Cardiac septum (tissue), 1 donor: ENCODE results near the gene F5. TPM values are rescaled to one million over a fixed set of nuclear protein-coding genes. Genes with fewer than 3 reads are reported as not detected.

Experiments used
- DNase-seq: peaks from one replicate; pipeline ENCODE4 v3.0.0-alpha.2; 2020; ENCODE audit warnings: low spot score
- intact Hi-C: fragments of 100-400 bp; cut with DNase I; formaldehyde crosslinking; loops from one replicate; pipeline ENCODE4 v1.14.0; 2022
- total RNA-seq: library from RNA; stranded (reverse); fragmentation: NEBNext Ultra II Directional; extraction: Animal tissue kit (Norgen Biotek cat#: 25700); gene quantifications from one replicate; pipeline ENCODE4 v1.2.1, GENCODE V29; 2021
- donor health status: DM: no; HTN: no; CAD: no.

F5 gene
- total RNA-seq, 1 donor from 2014 or later: 0.97 TPM

DNA sequence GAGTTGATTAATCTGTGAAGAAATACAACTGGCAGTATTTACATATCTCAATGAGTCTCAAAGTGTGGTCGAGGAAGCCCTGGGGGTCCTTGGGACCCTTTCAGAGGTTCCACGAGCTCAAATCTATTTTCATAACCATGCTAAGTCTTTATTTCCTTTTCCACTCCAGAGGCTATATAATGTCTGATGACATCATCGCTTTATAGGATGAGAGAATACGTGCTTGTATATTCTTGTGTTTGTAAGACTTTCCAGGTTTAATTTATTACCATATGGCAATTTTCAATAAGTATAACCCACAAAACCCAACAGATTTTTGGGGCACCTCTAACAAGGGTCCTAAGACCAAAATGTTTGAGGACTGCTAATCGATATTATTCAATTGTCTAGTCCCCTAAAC lies 99.1 kb downstream of the F5 start:
- intact Hi-C loops: loop anchor here (10.0 kb wide), 1 partner anchor 122 kb away; the partner anchor contains the start of genes BLZF1 and NME7

DNA sequence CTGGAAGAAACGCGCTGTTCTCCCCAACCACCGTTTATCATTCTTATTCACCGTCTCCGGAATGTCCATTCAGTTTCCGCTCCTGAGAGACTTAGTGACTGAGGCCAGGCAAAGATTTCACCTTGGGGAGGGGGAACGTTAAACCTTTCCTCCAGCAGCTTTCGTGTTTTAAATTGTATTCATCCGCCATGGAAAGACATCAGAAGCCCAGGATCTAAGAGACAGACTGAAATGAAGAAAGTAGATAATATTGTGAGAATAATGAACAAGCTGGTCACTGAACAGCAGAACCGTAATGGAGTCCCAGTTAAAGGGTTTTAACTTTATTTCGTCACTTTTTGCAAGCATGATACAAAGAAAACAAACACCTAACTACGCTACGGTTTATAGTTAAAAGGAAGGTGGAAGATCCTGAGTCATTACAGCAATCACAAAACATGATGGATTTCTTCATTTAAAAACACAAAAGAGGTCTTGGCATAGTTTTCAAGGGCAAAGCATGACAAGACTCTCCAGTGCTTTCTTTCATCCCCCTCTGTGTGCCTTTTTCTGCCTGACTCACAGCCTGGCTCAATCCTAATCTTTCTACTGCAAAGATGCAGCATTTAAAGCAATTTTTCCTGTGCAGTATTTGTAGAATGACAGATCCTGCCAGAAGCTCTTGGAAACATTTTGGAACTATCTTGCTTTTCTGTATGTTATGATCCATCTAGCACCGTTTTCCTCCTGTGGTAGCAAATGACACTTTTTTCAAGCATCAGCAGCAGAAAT lies 99.8 kb downstream of the F5 start:
- no peak for DNase-seq

More for the DNA sequence above, 99.1 kb downstream of the F5 start:
- DNase-seq: no peak

DNA sequence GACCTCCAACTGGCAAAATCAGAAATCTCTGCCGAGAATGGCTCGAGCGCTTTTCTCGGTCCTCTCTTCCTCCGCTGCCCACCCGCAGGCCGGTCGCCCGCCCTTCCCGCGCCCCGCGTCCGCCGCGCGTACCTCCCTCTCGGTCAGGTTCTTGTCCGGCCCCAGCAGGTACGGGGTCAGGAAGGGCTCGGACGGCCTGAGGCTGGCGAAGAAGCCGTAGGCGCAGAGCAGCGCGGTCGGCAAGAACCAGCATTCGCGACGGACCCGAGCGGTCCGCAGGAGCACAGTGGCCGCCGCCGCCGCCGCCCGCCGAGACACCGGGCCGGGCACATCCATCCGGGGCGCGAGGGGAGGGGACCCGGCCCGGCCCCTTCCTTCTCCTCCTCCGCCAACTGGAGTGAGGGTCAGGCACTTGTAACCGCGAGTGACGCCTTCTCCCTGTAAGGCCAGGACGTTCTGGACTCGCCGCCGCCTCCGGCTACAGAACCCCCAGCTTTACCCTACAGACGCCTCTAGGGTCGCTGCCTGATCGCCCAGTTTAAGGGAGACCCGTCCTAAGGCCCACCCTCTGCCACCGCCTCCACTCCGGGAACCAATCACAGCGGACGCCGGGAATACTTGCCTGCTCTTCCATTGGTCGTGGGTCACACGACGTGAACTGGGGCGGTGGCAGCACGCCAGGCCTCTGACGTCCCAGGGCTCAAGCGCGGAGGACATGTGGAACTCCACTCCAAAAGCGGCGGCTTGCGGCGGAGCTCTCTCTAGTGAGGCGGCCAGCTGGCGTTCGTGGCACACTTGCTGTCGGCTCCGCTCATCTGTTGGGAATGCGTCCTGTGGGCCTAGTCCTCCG lies 100.6 kb downstream of the F5 start, which contains the start of gene SLC19A2:
Gene SLC19A2, minus strand, starts transcription at position 514 of the 850 bp plus-strand sequence. Its CDS starts 178 bp downstream, at position 336.
- peak; percentile 100 for DNase-seq
- intact Hi-C loops: loop anchor here (10.0 kb wide), 1 partner anchor 121 kb away; the partner anchor contains the start of genes BLZF1 and NME7

More for the DNA sequence above, 99.8 kb downstream of the F5 start:
- intact Hi-C loops: loop anchor here (10.0 kb wide), 1 partner anchor 122 kb away; the partner anchor contains the start of genes BLZF1 and NME7

DNA sequence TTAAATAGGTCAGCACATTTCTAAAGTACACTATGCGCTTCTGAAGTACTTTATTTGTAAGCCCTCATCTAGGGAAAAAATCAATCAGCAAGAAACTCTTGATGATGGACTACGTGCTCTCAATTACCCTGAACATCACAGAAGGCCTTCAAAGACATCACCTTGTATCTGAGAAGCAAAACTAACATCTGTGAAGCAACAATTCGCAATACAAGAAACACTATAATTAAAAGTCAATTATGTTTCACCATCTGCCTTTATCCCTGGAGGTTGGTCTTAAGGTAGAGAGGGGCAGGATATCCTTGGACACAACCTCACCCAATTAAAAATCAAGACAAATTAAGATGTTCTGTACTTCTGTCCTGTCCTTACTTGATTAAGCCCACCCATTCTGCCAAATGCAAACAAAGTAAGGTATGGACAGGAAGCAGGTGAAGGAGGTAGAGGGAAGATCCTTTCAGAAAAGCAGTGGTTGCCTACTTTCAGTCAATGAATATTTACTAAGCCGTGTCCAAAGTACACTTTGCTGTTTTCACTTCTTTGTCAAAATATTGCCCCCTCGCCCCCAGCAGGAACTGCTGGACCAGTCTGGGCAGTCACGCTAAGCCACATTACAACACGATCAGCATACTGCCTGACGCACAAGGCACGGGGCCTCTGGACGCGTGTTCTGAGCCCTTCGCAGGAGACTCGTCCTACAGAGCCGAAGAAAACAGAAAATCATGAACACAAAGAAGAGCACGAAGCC lies 101.4 kb downstream of the F5 start:
- peak; percentile 78 for DNase-seq
- intact Hi-C loops: loop anchor here (10.0 kb wide), 1 partner anchor 120 kb away; the partner anchor contains the start of genes BLZF1 and NME7

DNA sequence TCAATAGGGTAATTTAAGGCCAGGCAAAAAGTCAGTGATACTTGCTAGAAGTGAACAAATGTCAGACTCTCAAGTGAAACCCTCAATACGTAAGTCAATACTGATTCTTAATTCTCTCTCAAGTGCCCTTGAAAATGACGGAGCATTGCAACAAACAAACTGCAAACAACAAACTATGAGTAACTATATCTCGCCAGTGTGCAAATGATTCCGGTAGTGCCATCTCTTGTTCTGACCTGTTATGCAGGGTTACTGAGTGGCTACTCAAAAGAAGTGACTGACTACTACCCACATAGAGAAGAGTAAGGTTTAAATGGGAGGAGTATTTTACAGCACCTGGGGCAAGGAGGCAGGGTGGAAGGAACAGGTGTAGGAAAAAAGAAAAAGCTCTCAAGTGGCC lies 102.2 kb downstream of the F5 start:
- DNase-seq: no peak
- intact Hi-C loops: loop anchor here (10.0 kb wide), 1 partner anchor 119 kb away; the partner anchor contains the start of genes BLZF1 and NME7

DNA sequence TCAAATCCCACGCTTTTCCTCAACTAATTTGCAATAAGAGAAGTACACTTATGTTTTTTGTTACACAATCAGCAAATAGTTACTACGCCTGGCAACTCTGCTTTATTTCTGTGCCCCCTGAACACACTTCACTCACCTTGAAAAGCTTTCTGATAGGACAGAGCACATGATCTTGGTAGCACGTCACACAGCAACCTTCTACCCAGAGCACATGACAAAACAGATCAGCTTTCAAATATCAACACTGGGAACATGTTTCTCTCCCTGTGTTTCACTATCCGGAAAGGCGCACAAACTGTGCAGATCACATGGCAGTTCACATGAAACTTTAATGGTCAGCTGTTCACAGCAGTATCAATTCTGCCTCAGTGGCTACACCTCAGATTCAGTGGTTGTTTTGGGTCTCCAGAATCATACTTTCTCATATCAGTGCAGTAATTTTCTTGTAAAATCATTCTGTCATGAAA lies 102.7 kb downstream of the F5 start:
- intact Hi-C loops: loop anchor here (10.0 kb wide), 1 partner anchor 119 kb away; the partner anchor contains the start of genes BLZF1 and NME7
- DNase-seq: no peak

DNA sequence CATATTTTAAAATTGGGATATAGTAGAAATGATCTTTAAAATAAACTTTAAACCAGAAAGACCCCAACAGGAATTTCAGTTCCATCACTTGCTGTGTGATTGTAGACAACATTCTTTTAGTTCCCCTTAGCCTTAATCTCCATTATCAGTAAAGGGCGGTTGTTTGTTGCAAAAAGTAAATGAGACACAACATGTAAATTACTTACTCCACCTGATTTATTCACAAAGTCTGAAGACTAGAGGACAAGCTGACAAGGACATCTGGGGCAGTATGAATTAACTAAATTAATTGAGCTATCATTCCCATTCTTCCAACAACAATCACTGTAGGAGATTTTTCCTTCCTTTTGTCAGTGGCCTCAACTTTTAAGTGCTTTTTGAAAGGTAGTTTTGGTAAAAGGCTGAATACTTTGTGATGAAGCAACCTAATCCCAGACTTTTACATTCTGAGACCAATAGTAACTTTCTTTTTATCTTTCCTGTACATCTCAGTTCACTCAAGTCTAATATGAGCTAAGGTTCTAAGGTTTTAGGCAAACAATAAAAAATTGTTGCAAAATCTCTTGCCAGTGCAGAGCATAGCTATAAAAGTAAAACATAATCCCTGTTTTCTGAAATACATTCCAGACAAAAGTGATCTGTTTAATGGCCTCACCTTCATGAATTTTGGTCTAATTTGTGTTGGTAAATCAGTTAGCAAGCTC lies 106.8 kb downstream of the F5 start:
- intact Hi-C loops: loop anchor here (10.0 kb wide), 1 partner anchor 115 kb away; the partner anchor contains the start of genes BLZF1 and NME7
- DNase-seq: no peak

DNA sequence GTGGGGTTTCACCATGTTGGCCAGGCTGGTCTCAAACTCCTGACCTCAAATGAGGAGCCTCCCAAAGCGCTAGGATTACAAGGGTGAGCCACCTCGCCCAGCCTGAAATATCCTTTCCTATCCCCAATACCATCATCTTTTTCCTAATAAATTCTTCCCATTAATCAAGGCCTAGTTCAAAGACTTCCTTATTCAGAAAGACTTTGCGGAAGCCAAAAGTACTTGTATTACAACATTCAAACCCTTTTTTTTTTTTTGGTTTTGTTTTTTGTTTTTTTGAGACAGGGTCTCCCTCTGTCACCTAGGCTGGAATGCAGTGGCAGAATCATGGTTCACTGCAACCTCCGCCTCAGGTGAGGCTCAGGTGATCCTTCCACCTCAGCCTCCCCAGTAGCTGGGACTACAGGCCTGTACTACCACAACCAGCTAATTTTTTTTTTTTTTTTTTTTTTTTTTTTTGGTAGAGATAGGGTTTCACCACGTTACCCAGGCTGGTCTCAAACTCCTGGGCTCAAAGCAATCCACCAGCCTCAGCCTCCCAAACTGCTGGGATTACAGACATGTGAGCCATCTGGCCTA lies 108.1 kb downstream of the F5 start:
- no peak for DNase-seq
- intact Hi-C loops: no loop called here

DNA sequence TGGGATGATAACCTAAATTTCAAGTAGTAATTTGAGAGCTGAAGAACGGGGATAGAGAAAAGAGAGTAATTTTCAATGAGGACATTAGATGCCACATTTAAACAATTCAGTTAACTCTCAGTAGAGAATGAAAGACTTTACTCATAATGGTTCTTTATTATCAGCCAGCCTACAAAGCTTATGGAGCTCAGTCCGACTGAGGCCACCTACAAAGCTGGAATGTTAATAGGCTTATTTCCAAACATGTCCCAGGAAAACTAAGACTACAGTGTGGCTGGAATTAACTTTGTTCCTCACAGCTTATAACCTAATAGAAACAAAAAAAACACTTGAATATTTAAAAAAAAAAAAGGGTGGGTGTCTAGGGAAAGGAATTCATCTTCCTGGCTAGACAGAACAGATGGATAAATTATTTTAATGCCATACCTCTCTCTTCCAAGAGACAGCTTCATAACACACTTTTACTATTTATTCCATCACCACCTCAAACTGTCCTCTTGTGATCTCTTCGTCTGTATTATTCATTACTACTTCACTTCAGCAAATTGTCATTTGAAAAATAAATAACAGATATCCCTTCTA lies 110.4 kb downstream of the F5 start:
- intact Hi-C loops: no loop called here
- DNase-seq: no peak

DNA sequence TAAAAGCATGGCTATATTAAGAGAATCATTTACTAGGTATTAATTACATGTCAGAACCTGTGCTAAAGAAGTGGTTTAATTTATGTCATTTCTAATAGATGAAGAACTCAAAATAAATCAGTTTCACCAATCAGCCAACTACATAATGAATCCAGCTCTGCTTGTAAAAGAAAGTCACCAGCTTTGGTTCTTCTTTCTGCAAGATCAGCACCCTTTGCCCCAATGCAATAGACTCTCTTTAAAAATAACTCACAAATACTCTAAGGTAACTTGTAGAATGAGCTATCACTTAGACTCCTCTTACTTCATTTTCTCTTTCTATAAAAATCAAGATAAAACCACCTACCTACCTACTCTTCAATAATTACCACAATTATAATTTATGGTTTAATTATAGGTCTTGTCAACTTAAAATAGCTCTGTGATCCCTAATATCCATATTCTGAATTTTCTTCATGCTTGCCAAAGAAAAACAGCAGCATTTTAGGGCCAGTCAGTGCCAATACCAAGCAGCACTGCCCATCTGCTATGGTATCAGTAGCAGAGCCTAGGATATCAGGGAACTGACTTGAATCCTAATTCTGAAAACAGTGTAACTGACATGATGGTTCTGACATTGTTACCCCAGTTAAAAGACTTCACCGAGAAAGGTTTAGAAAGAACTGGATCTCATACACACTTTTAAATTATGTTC lies 111.8 kb downstream of the F5 start:
- intact Hi-C loops: no loop called here
- no peak for DNase-seq

DNA sequence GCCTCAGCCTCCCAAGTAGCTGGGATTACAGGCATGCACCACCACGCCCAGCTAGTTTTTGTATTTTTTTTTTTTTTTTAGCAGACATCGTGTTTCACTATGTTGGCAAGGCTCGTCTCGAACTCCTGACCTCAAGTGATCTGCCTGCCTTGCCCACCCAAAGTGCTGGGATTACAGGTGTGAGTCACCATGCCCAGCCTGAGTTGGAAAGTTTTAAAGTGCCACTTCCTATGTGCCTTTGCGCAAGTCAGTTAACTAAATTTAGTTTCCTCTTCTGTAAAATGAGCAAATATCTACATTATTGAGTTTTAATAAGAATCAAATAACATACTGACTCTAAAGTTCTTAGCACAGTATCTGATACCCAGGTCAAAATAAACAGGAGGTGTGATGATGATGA lies 112.9 kb downstream of the F5 start:
- intact Hi-C loops: no loop called here

DNA sequence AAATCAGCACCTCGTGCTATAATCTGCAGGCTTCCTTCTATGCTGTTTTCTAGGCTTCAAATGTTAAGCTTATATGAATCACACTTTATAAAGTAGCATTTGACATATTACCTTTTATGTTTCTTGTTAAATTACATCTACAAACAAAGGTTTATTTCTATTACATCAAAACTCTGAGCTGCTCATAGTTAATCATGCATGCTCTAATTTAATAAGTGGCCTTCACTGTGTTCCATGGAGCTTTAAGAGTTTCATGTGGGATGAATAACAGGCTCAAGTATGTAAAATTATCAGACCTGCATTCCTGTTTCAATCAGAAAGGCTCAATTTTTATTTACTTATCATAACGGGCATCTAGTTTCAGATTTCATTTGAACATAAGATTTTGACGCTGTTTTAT lies 113.5 kb downstream of the F5 start:
- intact Hi-C loops: no loop called here
- no peak for DNase-seq

More for the DNA sequence above, 112.9 kb downstream of the F5 start:
- DNase-seq: no peak

DNA sequence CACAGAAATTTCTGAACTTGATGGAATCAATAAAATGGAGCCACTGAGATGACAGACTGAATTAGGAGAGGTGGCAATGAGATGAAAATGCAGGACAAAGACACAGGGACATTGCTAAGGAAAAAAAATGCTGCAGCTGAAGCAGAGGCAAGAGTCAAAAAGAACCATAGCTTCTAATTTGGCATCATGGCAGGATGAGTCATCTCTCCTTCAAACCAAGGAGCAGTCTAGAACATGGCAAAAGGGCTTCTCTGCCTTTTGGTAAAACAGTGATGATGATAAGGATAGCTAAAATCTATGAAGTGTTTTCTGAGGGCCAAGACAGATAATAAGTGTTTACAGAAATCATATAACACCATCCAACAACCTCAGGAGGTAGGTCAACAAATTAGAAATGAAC lies 117.3 kb downstream of the F5 start:
- intact Hi-C loops: loop anchor here (5.0 kb wide), 1 partner anchor 78 kb away; no protein-coding TSS in a partner anchor
- no peak for DNase-seq

DNA sequence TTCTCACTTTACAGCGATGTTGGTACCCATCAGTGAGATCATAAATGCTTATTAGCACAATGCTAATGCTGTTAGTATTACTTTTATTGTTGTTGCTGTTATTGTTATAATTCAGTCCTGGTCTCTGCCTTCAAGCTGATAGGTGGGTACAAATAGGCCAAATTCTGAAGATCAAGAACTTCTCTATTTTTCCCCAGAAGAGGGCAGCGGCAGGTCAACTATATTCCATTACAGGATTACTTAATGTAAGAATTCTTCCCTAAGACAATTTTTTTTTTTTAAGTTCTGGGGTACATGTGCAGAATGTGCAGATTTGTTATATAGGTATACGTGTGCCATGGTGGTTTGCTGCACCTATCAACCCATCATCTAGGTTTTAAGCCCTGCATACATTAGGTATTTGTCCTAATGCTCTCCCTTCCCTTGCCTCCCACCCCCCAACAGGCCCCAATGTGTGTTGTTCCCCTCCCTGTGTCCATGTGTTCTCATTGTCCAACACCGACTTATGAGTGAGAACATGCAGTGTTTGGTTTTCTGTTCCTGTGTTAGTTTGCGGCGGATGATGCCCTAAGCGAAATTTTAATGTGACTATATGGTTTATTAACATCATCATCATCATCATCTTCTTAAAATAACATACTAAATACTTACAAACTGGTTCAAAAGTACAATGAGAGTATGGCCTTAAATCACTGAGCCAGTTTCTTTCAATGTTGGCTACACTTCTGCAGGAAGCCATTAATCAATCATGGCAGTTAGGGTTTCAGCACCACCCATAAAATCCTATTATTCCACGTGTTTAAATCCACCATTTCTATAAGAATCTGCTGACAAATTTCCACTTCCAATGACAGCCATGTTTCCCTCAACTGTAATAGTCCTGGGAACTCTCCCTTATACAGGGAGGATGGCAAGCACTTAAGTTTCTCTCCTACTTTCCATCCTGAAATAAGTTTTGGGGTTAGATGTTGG lies 119.7 kb downstream of the F5 start:
- intact Hi-C loops: loop anchor here (5.0 kb wide), 1 partner anchor 81 kb away; no protein-coding TSS in a partner anchor
- no peak for DNase-seq

DNA sequence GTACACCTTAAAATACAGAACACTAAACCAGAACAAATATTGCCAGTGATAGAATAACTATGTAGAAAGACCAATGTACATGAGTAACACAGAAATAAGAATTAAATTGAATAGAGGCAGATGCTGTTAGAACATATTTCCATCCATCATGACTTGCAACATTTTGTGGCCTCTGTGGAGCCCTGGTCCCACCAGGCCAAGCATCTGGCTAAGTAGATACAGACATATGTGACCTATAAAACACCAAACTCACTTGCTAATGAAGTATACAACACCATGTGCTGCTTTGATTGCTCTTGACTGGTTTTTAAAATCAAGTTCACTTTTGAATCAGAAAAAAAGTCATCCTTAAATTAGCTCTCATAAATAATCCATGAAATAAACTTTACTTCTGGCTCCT lies 121.0 kb downstream of the F5 start:
- DNase-seq: no peak
- intact Hi-C loops: loop anchor here (5.0 kb wide), 1 partner anchor 82 kb away; no protein-coding TSS in a partner anchor
